ENCODE data around the gene SH3RF1. TPM values are rescaled to one million over a fixed set of nuclear protein-coding genes. Genes with fewer than 3 reads are reported as not detected.

SH3RF1 gene
- total and polyA plus RNA-seq, 10 of the 15 experiments (the other 5 are each of a cell fraction or from before 2014, with no cell fraction given) = 4.5 to 22.5 (median 10.4) TPM

DNA sequence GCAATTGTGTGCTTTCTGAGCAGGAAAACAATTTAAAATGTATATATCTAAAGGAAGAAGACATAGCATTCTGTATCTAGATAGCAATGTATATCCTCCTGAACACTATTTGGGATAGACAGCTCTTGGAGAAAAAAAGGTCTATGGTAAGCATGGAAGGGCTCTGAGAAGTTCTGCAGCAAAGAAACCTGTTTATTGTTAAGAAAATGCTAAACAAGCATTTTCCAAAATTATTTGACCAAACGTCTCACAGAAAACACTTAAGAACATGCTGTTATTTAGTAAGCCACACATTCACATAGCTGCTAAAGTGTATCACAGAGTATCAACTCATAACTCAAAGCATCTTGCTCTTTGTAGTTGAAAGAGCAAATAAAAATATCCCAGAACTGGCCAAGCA lies 67.9 kb downstream of the SH3RF1 start:
- no TSS peak for BruUV-seq (replicated peaks)
- Histone ChIP-seq H4K20me1 (ENCODE audit: control insufficient read depth, insufficient read depth) (no peaks in the 10 kb centered on the region), H3K27me3 (replicated peaks in 1 of 2; ENCODE audit: control insufficient read depth in 2 of 2, insufficient read depth in 2 of 2, low read length in 1 of 2) (no peaks in the 10 kb centered on the region), H3K79me2 (ENCODE audit: control insufficient read depth, insufficient read depth, low read length) (peaks cover 7% of the 10 kb centered on the region), H3K4me3 (no peak overlapping the region), H3K9me3 (replicated peaks; ENCODE audit: control insufficient read depth, insufficient read depth, low read length) (no peaks in the 10 kb centered on the region), H2AFZ (ENCODE audit: control insufficient read depth, low read depth, low read length) (no peak overlapping the region), H3K4me1 (ENCODE audit: control insufficient read depth, insufficient read depth, low read length) (no peaks in the 10 kb centered on the region), H3K27ac (ENCODE audit: control insufficient read depth, insufficient read depth) (no peak overlapping the region), H3K9ac (ENCODE audit: control insufficient read depth, insufficient read depth, low read length) (no peak overlapping the region), H3K4me2 (ENCODE audit: control insufficient read depth, insufficient read depth) (no peak overlapping the region), H3K36me3 (ENCODE audit: control insufficient read depth in 2 of 2, insufficient read depth in 2 of 2, low read length in 1 of 2) (peaks cover 0 to 4% of the 10 kb centered on the region in 2 experiments; a peak in 1 of 4 replicates)
- in situ Hi-C loops (cut with MboI) (no loop called here), intact Hi-C loops (cut with micrococcal nuclease; ENCODE audit: unreplicated experiment) (no loop called here)
- ATAC-seq (no peak), DNase-seq (ENCODE audit: low read depth, low spot score) (no peak), FAIRE-seq (no peak)
- WGBS (ENCODE audit: insufficient coverage, insufficient replicate concordance, low lambda C conversion rate, missing lambda C conversion rate) = 86% methylated on average over 1 of the region's 1 CpG
- ChIA-PET RAD21 (ENCODE audit: unreplicated experiment) (interaction anchor here (0.8 to 3.3 kb wide), 11 partner anchors 8 to 283 kb away, joined by 3 to 19 read pairs (median 5); no protein-coding TSS in a partner anchor), CTCF (interaction anchor here (0.6 to 1.9 kb wide), 12 partner anchors 10 to 290 kb away, joined by 3 to 8 read pairs (median 4); partner anchors contain the start of gene SH3RF1), SMC1A (ENCODE audit: uncharacterized antibody, unreplicated experiment) (interaction anchor here (0.7 to 3.3 kb wide), 20 partner anchors 8 to 283 kb away, joined by 3 to 21 read pairs (median 4); no protein-coding TSS in a partner anchor), POLR2A (interaction anchor here (0.9 to 2.1 kb wide), 4 partner anchors 8 to 67 kb away, joined by 3 to 6 read pairs (median 5); no protein-coding TSS in a partner anchor)
- TF ChIP-seq, protein P1, sequence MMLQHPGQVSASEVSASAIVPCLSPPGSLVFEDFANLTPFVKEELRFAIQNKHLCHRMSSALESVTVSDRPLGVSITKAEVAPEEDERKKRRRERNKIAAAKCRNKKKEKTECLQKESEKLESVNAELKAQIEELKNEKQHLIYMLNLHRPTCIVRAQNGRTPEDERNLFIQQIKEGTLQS (IDR thresholded peaks at IDR 0.05; ENCODE audit: borderline replicate concordance, extremely low read depth, low read depth, low read length) = no peak
- no peak for TF ChIP-seq MEF2A (IDR thresholded peaks at IDR 0.05; ENCODE audit: insufficient read depth, low read depth, low read length)
- TF ChIP-seq, protein P2, sequence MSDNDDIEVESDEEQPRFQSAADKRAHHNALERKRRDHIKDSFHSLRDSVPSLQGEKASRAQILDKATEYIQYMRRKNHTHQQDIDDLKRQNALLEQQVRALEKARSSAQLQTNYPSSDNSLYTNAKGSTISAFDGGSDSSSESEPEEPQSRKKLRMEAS (IDR thresholded peaks at IDR 0.05; ENCODE audit: low read depth, low read length) = no peak
- no peak for TF ChIP-seq TCF3 (IDR thresholded peaks at IDR 0.05; ENCODE audit: borderline replicate concordance, insufficient read depth, low read depth, low read length)
- no peak for TF ChIP-seq RAD51 (IDR thresholded peaks at IDR 0.05)
- no peak for TF ChIP-seq TCF7 (IDR thresholded peaks at IDR 0.05; ENCODE audit: borderline replicate concordance)
- TF ChIP-seq ZNF384 (IDR thresholded peaks at IDR 0.05; ENCODE audit: borderline replicate concordance, low read depth, low read length) = no peak
- no peak for TF ChIP-seq ZSCAN29 (IDR thresholded peaks at IDR 0.05)
- TF ChIP-seq ESRRA (IDR thresholded peaks at IDR 0.05; ENCODE audit: low read length) = no peak
- no peak for TF ChIP-seq ASH2L (IDR thresholded peaks at IDR 0.05; ENCODE audit: borderline replicate concordance, low read depth)
- TF ChIP-seq, protein P3, sequence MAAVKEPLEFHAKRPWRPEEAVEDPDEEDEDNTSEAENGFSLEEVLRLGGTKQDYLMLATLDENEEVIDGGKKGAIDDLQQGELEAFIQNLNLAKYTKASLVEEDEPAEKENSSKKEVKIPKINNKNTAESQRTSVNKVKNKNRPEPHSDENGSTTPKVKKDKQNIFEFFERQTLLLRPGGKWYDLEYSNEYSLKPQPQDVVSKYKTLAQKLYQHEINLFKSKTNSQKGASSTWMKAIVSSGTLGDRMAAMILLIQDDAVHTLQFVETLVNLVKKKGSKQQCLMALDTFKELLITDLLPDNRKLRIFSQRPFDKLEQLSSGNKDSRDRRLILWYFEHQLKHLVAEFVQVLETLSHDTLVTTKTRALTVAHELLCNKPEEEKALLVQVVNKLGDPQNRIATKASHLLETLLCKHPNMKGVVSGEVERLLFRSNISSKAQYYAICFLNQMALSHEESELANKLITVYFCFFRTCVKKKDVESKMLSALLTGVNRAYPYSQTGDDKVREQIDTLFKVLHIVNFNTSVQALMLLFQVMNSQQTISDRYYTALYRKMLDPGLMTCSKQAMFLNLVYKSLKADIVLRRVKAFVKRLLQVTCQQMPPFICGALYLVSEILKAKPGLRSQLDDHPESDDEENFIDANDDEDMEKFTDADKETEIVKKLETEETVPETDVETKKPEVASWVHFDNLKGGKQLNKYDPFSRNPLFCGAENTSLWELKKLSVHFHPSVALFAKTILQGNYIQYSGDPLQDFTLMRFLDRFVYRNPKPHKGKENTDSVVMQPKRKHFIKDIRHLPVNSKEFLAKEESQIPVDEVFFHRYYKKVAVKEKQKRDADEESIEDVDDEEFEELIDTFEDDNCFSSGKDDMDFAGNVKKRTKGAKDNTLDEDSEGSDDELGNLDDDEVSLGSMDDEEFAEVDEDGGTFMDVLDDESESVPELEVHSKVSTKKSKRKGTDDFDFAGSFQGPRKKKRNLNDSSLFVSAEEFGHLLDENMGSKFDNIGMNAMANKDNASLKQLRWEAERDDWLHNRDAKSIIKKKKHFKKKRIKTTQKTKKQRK (IDR thresholded peaks at IDR 0.05; ENCODE audit: low read depth, low read length) = no peak
- no peak for TF ChIP-seq IRF4 (IDR thresholded peaks at IDR 0.05; ENCODE audit: low read depth, low read length)
- no peak for TF ChIP-seq KAT2A (conservative IDR thresholded peaks at IDR 0.05; ENCODE audit: control insufficient read depth, low read depth, low read length)
- TF ChIP-seq HCFC1 (IDR thresholded peaks at IDR 0.05; ENCODE audit: low read length) = no peak
- no peak for TF ChIP-seq NBN (IDR thresholded peaks at IDR 0.05)

Data from GM12878 (cell line).